Ramos (cell line): ENCODE measurements around the gene SLC24A4.

ENCODE experiments used
- in situ Hi-C: fragments of 300-500 bp; cut with MboI; formaldehyde crosslinking; loops from one replicate; pipeline ENCODE4 v1.14.3; 2022; ENCODE audit warnings: low sequenced_read_pairs; ENCODE audit not compliant: unreplicated experiment

The SLC24A4 gene

DNA sequence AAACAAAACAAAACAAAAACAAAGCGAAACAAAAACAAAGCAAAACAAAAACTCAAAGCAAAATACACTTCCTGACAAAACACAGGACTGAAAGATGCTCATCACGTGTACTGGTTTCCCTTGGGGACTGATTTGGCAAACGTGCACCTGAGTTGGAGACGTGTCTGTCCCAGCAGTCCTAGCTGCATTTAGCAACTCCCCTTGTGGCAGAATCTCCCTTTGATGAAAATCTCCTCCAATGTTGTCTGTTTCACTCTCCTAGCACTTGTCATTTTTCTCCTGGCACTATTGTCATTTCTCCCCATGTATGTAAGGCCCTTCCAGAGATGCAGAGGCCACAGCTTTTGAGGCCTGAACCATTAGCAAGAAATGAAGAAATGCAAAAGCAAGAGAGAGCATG lies 6.8 kb upstream of the SLC24A4 start:
- in situ Hi-C loops = no loop called here

DNA sequence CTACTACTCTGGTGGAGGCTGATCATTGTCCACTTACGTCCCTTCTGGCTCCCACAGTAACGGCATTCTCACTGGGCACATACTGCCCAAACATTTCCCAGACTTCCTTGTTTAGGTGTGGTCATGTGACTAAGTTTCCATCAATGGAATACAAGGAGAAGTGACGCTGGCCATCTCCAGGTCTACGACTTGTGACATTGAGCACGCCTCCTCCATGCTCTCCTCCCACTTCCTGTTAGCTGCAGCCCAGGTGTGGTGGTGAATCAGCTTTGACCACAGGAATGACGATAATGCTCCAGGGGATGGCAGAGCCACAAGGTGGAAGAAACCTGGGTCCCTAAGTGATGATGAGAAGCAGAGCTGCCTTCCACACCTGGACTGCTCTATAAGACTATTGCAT lies 6.0 kb upstream of the SLC24A4 start:
- in situ Hi-C loops = no loop called here

DNA sequence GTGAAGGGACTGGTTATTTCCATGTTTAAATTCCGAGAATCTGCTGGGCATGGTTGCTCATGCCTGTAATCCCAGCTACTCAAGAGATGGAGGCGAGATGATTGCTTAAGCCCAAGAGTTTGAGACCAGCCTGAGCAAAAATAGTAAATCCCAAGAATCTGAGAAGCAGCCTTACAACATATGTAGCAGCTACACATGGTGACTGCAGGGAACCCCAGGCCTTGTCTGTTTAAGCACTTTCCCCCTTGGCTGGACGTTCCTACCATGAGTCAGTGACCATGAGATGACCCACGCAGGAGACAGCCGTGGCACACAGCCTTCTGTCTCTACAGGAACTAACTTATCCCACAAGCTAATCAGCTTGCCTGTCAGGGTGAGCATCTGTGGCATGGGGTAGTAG lies 5.5 kb upstream of the SLC24A4 start:
- in situ Hi-C loops = no loop called here

DNA sequence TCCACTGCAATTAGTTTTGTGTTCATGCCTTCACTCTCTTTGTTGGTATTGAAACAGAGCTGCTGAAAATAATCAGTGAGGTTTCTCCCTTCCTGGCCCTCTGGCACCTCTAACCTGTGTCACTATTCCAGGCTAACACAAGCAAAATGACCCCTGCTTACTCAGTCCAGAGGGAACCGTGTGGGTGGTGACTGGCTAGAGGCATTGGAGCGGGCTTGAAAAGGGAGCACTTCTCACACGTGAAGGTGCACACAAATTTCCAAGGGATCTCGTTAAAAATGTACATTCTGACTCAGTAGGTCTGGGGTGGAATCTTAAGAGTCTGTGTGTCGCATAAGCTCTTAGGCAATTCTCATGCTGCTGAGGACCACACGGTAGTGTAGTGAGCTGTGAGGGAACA lies 1.3 kb upstream of the SLC24A4 start:
- in situ Hi-C loops = no loop called here

DNA sequence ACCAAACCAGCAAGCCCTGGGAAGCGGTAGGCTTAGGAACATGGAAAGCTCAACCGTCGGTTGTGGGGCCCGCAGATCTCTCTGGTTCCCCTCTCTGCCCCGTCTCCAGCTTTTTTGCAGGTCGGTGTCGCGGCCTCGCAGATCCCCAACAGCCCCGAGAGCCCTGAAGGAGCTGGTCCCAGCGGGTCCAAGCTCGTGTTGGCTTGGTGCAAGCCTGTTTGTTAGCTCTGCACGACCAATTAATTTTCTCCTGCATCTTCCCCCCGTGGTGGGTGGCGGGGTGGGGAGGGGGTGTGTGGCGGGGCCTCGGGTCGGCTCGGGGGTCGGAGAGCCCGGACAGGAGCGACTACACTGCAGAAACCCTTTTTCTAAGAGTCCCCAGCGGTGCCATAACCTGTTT lies 449 bp upstream of the SLC24A4 start:
- in situ Hi-C loops = no loop called here

DNA sequence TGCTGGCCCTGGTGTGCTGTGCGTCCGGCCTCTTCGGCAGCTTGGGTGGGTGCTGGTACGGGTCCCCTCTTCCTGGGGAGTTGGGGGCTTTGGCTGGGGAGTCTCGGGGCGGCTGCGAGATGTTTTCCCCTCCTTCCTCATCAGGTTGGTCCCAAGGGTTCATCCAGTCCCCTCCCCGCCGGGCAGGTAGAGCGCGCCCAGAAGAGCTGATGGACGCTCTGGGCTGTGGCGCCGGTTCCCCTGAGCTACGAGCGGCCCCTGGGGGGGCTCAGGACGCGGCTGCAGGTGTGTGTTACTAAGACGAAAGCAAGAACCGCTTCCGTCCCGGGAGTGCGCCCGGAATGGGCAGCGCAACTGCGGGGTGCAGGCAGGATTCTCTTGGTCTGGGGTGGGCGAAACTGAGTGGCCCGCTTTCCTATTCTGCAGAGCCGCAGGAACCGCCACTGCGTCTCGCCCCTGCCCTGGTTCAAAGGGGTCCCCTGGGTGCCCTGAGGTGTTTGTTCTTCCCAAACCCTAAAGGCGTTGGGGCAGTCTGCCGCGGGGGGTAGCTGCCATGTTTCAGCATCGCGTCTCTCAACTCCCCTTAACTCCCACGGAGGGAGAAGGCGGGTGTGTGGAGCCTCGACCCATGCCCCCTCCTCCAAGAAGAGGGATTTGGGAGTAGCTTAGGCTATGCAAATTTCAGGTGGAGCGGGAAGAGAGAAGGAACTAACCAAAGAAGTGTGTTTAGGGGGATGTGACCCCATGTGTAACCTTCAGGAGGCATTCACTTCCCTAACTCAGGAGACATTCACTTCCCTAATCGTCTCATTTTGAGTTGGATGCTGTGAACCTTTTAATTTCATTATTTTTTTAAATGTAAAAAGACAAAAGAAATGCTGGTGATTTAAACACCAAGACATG lies 1.2 kb downstream of the SLC24A4 start:
- in situ Hi-C loops = no loop called here

DNA sequence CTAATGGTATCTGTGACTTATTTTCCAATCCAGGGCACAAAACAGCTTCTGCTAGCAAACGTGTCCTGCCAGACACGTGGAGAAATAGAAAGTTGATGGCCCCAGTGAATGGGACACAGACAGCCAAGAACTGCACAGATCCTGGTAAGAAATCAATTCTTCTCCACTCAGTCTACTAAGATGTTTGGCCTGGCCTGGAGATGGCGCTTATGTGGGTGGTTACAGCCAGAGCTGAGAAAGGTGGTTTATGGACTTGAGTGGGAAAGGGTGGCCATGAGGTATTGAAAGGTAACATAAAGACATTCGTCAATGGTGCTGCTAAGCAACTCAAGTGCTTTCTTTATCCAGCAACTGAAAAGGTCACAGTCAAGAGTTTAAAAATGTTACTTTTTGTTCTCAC lies 2.9 kb downstream of the SLC24A4 start:
- in situ Hi-C loops = no loop called here

DNA sequence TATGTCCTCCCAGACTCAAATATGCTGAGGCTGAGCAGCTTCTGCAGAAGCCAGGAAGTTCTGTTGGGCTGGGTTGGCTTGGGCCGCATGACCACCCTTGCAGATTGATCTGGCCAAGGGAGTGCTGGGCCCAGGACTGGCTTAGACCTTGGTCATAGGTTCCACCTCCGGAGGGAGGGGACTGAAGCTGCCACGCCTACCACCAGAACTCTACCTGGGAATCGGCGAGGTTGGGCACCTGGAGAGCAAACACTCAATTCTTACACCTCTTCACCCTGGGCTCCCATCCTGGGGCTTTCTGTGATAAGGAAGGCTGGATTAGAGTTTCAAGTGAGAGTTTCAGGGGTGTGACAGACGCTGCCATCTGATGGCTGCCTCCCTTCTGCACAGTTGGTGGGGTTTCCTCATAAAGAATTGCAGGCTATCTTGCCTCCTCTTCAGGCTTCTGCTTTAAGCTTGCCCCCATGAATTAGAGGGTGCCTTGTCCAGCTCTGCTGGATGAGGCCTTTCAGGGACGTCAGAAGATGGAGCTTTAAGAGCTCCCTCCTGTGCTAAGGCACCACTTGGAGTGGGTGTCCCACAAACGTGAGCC lies 5.8 kb downstream of the SLC24A4 start:
- in situ Hi-C loops = no loop called here

DNA sequence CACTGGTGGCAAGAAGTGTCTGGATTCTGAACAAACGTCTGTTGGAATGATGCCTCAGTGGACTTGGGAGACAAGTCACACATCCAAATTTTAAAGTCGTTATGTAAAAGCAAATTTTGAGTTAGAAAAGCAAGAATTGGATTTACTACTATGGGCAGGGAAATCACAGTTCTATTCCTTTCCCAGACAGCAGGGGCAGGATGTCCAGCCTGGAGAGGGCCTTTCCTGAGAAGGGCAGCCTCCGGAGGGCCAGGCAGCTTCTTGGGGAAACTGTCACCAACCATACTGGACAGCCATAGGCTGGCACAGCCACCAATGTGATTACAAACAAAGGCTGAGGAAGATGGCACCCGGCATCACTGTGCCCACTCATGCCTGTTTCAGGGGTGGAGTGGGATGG lies 11.1 kb downstream of the SLC24A4 start:
- in situ Hi-C loops = no loop called here

DNA sequence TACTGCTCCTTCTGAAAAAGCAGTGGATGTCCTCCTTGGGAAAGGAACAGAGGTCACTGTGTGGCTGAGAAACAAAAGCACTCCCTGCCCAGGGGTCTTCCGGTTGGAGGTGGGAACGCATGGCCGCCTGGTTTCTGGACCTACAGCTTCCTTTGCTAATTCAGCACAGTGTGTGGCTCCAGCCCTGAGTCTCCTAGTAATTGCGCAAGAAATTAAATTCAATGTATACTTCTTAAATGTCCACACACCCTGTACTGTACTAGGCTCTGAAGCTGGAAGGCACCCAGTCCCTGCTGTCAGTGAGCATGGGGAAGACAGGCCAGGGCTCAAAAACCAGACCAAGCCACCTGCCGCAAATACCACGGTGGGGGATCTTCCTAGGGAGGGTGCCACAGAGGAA lies 13.4 kb downstream of the SLC24A4 start:
- in situ Hi-C loops = no loop called here

DNA sequence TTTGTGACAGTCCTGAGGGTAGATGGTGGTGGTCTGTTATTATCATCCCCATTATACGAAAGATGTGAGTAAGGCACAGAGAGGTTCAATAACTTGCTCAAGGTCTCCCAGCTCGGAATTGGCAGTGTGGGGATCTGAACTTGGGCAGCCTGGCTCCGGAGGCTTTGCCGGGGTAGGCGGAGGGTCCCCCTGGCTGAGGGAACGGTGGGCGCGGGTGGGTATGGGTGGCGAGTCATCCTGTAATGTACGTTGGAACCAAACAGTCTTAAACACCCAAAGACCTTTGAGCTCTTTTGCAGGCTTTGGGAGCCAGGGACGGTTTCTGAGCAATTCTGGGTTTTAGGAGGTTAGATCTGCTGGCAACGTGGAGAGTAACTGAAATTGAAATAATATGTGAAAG lies 16.5 kb downstream of the SLC24A4 start:
- in situ Hi-C loops = no loop called here

DNA sequence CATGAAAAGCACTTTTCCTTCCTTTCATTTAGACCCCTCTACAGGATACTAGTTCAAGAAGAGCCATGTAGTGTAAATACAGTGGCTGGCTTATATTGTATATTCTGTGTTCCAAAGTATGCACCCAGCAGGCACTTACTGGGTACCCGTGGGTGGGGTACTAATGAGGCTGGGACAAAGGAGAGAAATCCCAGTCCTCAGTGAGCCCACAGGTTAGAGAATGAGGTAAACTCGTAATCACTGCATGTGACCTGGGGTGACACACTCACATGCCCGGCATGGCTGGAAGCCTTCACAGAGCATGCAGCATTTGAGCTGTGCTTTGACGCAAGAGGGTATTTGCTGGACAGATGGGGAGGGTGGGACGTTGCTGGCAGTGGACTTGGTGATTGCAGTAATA lies 17.1 kb downstream of the SLC24A4 start:
- in situ Hi-C loops = no loop called here

DNA sequence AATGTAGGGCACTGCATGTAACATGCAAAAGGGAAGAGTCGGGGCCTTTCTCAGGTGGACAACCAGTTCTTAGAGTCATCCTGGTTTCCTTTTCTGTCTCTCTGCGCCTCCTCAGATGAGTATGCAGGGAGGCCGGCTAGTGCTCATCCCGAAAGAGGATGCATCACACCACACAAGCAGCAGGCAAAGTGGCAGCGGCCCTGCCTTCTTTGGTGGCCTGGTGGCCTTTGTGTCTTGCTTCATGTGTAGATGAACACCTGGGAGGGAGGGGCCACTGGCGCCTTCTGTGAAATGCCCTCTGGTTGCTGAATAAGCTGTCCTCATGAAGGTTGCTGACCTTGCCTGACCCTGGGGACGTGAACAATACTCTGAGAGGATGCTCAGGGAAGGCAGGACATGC lies 18.0 kb downstream of the SLC24A4 start:
- in situ Hi-C loops = no loop called here

DNA sequence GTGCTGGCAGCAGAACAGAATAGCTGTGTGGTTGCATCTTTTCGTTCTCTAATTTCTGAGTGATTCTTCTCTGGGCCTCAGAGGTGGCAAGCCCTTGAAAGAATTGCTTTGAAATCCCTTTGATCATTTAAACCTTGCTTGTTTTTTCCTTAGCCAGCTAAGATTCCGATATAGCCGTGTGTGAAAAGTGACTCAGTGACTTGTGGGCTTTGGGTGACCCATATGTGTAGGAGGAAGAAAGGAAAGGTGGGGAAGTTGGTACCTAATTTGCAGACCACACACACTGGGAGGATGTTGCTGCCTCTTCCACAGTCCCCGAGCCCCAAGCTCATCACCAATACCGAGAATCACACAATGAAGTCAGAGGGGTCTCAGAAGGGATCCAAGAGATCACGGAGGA lies 18.8 kb downstream of the SLC24A4 start:
- in situ Hi-C loops = no loop called here

DNA sequence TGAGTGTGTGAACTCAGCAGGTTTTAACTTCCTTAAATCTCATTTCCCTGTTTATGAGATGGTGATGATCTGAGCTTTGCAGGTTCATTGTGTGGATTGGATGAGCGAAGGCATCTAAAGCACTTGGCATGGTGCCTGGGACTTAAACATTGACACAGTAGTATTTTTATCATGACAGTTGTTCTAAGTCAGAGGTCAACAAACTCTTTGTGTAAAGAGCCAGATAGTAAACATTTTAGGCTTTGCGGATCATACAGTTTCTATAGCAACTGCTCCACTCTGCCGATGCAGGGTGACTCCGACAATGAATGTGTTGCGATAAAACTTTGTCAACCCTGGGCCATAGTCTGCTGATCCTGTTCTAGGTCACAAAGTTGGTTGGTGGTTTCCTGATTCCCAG lies 25.2 kb downstream of the SLC24A4 start:
- in situ Hi-C loops = no loop called here

DNA sequence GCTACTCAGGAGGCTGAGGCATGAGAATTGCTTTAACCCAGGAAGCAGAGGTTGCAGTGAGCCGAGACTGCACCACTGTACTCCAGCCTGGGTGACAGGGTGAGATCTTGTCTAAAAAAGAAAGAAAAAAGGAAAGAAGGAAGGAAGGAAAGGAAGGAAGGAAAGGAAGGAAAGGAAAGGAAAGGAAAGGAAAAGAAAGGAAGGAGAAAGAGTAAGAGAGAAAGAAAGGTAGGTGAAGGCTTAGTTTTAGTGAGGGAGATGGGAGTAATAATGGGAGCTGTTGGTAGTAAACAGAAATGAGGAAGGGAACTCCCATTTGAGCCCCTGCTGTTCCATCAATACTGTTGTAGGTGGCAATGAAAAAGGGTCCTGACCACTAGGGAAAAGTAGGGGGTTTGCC lies 28.8 kb downstream of the SLC24A4 start:
- in situ Hi-C loops = no loop called here

DNA sequence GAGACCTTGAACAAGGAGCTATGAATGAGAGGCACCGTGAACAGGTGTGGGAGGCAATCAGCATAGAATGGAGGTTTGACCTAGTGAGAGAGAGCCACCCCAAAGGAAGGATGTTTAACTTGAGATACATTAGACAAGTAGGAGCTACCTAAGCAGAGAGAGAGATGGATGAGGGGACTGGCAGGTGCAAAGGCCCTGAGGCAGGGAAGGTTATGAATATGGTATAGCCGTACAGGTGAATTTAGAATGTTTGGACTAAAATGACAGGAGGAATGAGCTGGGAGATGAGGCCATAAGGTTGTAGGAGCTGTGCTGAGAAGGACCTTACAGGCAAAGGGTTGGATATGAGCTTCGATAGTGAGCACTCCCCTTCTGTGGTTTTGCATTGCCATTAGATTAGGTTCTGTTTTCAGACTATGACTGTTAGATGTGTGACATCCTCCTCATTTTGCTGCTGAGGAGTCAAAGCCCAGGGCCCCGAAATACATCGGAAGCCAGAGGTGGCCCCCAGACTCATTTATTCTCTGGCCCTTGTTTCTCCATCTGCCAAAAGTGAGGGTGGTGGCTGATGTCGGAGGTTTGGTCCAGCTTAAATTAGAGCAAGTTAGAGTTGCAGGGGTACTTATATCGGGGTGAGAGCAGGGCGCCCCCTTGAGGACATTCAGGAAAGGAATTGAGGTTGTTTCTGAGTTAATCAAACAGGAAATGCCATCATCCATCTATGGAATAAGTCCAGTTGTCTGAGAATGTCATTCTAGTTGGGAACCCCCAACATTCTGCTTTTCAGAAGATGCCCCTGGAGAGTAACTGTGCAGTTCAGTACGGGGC lies 29.4 kb downstream of the SLC24A4 start:
- in situ Hi-C loops = no loop called here

DNA sequence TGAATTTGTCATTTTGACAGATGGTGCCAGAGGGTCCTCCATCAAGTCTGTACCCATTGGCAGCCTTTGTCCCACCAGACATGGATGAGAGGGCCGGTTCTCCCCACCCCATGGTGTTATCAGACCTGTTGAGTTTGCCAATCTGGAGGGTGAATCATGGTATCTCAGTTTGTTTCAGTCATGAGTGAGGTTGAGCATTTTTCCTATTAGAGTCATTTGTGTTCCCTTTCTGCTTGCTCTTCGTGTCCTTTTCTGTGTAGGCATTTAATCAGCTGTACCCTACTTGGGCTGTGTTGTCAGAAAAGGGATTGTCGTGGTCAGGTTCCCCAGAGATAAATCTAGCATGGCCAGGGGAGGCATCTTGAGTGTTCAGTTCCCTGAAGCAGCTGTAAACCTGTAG lies 30.5 kb downstream of the SLC24A4 start:
- in situ Hi-C loops = no loop called here

DNA sequence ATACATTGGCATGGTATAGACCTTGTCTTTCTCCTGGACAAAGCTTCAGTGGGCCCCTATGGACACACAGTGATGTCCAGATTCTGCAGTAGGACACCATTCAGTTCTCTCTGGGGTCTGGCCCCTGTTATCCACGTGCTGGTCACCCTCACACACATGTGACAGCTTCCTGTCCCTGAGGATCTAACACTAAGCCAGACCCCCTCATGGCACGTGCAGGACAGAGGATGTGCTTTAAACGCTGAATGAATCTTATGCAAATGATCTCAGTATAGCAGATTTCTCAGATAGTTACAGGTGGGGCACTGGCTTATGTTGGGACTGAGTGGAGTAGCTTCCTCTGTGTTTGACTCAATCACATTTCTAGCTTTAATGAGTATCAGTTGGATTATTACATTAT lies 33.7 kb downstream of the SLC24A4 start:
- in situ Hi-C loops = no loop called here

DNA sequence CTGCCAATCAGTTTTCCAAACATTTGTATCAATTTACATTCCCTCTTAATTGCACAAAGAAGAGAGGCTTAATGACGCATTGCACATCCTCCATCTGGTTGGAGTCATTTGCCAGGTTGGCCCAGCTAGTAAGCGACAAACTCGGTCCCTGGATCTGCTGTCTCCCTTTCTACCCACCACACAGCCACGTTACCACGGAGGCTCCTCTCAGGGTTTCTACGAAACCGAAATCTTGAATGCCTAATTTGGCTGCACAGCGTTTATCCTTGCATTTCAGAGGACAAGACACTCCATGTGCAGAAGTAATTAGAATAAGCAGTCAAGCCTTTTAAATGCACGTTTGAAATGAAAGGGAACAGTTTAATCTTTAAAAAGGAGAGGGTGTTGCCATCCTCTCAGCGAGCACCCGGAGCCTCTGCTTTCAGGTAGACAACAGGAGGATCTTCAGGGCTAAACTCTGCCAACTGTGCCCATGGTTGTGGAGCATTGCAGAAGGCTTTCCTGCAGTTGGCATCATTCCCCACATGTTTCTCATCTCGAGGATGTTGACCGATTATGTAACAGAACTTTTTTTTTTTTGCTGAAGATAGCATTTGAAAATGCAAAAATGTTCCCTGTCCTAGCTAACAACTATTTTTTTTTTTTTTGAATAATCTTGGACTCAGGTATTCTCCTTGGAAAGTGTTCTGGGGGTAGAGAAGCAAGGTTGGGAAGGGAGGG lies 37.8 kb downstream of the SLC24A4 start:
- in situ Hi-C loops = no loop called here
